Measurements from ENCODE around the gene EML5. TPM values are rescaled to one million over a fixed set of nuclear protein-coding genes. Genes with fewer than 3 reads are reported as not detected.

Gene EML5
- polyA plus RNA-seq, 3 donors = not detected

DNA sequence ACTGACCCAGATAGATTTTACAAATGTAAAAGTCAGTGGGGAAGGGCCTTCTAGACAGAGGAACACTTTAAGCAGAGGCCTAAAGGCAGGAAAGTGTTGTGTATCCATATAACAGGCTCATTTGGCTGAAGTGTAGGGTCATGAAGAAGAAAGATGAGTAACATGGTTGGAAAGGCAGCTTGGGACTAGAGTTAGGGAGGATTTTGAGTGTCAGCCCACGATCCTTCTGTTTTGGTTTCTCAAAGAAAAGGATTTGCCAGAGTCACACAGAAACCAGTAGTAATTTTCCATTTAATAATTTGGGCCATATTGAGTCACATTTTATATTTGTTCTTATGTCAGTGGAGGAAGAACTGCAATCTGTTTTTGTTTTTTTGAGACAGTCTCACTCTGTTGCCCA, 153.5 kb downstream of the EML5 start:
- no peak overlapping the region for H3K4me3 ChIP-seq (replicated peaks in 1 of 3; ENCODE audit: low read depth in 2 of 3, low read length in 3 of 3)
- H3K9me3 Mint-ChIP-seq = peaks cover 10 to 19% (median 14%) of the 10 kb centered on the region in 7 donors
- no peaks in the 10 kb centered on the region for H3K27me3 ChIP-seq (ENCODE audit: control insufficient read depth in 2 of 2, insufficient read depth in 2 of 2, low read length in 2 of 2)
- no peak overlapping the region for H3K9ac ChIP-seq (ENCODE audit: insufficient read depth, low read length, poor library complexity, severe bottlenecking)
- no peak overlapping the region for H3K27ac ChIP-seq (ENCODE audit: low read depth in 1 of 2, low read length in 2 of 2)
- no peaks in the 10 kb centered on the region for H3K79me2 ChIP-seq (ENCODE audit: insufficient read depth, low read length)
- no peaks in the 10 kb centered on the region for H4K20me1 ChIP-seq (ENCODE audit: insufficient read depth, low read length)
- no peak overlapping the region for H3K4me2 ChIP-seq (replicated peaks; ENCODE audit: extremely low read depth, low read length, poor library complexity, severe bottlenecking)
- peaks cover 2% of the 10 kb centered on the region for H3K4me1 Mint-ChIP-seq
- WGBS (ENCODE audit: insufficient coverage) = no CpG with 5 or more reads among the region's 1 CpG
- no peak overlapping the region for H3K4me3 Mint-ChIP-seq
- H3K27ac Mint-ChIP-seq = no peak overlapping the region
- no peaks in the 10 kb centered on the region for H3K27me3 Mint-ChIP-seq (ENCODE audit: low read depth in 3 of 3)
- no peaks in the 10 kb centered on the region for H3K9me3 ChIP-seq (replicated peaks in 1 of 2; ENCODE audit: control insufficient read depth in 1 of 2, insufficient read depth in 1 of 2, low read length in 2 of 2)
- H2AFZ ChIP-seq (ENCODE audit: insufficient read depth, low read depth, low read length, poor library complexity, severe bottlenecking) = no peak overlapping the region
- DNase-seq = no peak
- no peaks in the 10 kb centered on the region for H3K36me3 Mint-ChIP-seq
- intact Hi-C loops (cut with micrococcal nuclease) = no loop called here
- TF ChIP-seq, protein P1, sequence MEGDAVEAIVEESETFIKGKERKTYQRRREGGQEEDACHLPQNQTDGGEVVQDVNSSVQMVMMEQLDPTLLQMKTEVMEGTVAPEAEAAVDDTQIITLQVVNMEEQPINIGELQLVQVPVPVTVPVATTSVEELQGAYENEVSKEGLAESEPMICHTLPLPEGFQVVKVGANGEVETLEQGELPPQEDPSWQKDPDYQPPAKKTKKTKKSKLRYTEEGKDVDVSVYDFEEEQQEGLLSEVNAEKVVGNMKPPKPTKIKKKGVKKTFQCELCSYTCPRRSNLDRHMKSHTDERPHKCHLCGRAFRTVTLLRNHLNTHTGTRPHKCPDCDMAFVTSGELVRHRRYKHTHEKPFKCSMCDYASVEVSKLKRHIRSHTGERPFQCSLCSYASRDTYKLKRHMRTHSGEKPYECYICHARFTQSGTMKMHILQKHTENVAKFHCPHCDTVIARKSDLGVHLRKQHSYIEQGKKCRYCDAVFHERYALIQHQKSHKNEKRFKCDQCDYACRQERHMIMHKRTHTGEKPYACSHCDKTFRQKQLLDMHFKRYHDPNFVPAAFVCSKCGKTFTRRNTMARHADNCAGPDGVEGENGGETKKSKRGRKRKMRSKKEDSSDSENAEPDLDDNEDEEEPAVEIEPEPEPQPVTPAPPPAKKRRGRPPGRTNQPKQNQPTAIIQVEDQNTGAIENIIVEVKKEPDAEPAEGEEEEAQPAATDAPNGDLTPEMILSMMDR (IDR thresholded peaks at IDR 0.05) = no peak
- H3K36me3 ChIP-seq (replicated peaks in 1 of 2; ENCODE audit: control insufficient read depth in 1 of 2, insufficient read depth in 2 of 2, low read length in 2 of 2) = no peaks in the 10 kb centered on the region
- H3K4me1 ChIP-seq (ENCODE audit: control insufficient read depth in 1 of 2, insufficient read depth in 2 of 2, low read length in 2 of 2) = no peaks in the 10 kb centered on the region

DNA sequence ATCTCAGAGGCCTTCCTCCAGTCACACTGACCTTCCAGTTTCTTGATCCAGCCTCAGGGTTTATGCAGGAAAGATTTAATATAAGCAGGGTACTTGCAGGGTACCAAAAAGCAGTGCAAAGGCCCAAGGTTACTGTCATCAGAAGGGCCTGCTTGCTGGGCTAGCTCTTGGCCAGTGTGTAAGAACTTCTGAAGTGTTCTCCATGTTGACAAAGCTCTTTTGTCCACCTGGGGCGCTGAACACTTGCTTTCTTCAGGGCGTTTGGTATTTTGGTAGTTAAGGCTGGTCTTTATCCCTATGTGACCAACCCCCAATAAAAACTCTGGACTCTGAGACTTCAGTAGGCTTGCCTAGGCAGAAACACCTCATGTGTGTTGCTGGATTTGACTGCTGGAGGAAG, 160.2 kb downstream of the EML5 start:
- WGBS (ENCODE audit: insufficient coverage) = no CpG with 5 or more reads among the region's 2 CpGs
- H3K36me3 ChIP-seq (replicated peaks in 1 of 2; ENCODE audit: control insufficient read depth in 1 of 2, insufficient read depth in 2 of 2, low read length in 2 of 2) = no peaks in the 10 kb centered on the region
- H3K27me3 ChIP-seq (ENCODE audit: control insufficient read depth in 2 of 2, insufficient read depth in 2 of 2, low read length in 2 of 2) = no peaks in the 10 kb centered on the region
- H3K9me3 Mint-ChIP-seq = peaks cover 0 to 5% (median 2%) of the 10 kb centered on the region in 7 donors
- no peaks in the 10 kb centered on the region for H3K27me3 Mint-ChIP-seq (ENCODE audit: low read depth in 3 of 3)
- H3K4me3 ChIP-seq (replicated peaks in 1 of 3; ENCODE audit: low read depth in 2 of 3, low read length in 3 of 3) = no peak overlapping the region
- no peaks in the 10 kb centered on the region for H4K20me1 ChIP-seq (ENCODE audit: insufficient read depth, low read length)
- TF ChIP-seq, protein P1 (IDR thresholded peaks at IDR 0.05) = no peak
- DNase-seq = no peak
- H3K27ac ChIP-seq (ENCODE audit: low read depth in 1 of 2, low read length in 2 of 2) = no peak overlapping the region
- H3K4me1 Mint-ChIP-seq = no peaks in the 10 kb centered on the region
- H3K4me1 ChIP-seq (ENCODE audit: control insufficient read depth in 1 of 2, insufficient read depth in 2 of 2, low read length in 2 of 2) = no peaks in the 10 kb centered on the region
- no peaks in the 10 kb centered on the region for H3K36me3 Mint-ChIP-seq
- no peak overlapping the region for H3K27ac Mint-ChIP-seq
- no peak overlapping the region for H2AFZ ChIP-seq (ENCODE audit: insufficient read depth, low read depth, low read length, poor library complexity, severe bottlenecking)
- no peak overlapping the region for H3K9ac ChIP-seq (ENCODE audit: insufficient read depth, low read length, poor library complexity, severe bottlenecking)
- no peak overlapping the region for H3K4me2 ChIP-seq (replicated peaks; ENCODE audit: extremely low read depth, low read length, poor library complexity, severe bottlenecking)
- no peak overlapping the region for H3K4me3 Mint-ChIP-seq
- H3K79me2 ChIP-seq (ENCODE audit: insufficient read depth, low read length) = no peaks in the 10 kb centered on the region
- H3K9me3 ChIP-seq (replicated peaks in 1 of 2; ENCODE audit: control insufficient read depth in 1 of 2, insufficient read depth in 1 of 2, low read length in 2 of 2) = no peaks in the 10 kb centered on the region
- intact Hi-C loops (cut with micrococcal nuclease) = no loop called here
